IMR-90 (cell line): ENCODE data around the gene ARMC6. TPM values are rescaled to one million over a fixed set of nuclear protein-coding genes. Genes with fewer than 3 reads are reported as not detected.

Experiments
- ATAC-seq: fragments of 200-7000 bp; cut with Tn5 transposase; 2 replicates; pipeline ENCODE4 v1.9.1; 2020; ENCODE audit warnings: low read depth, mild to moderate bottlenecking, moderate library complexity
- BruUV-seq: library from RNA; stranded (reverse); fragments of 400-500 nt; replicated peaks from 2 replicates; lab custom pipeline; 2021; lab: Mats Ljungman, UMichigan
- CTCF ChIA-PET: fragments of 300-600 bp; formaldehyde crosslinking; extraction: SDS; loops from one replicate; lab custom pipeline; 2021; ENCODE audit warnings: antibody characterized with exemption; lab: Yijun Ruan, JAX
- POLR2A ChIA-PET: fragments of 300-600 bp; sonication (Branson Sonifier 250); formaldehyde crosslinking; loops from one replicate; lab custom pipeline; 2022; ENCODE audit warnings: antibody characterized with exemption; ENCODE audit not compliant: unreplicated experiment; lab: Charles Lee
- DNase-seq: peaks from one replicate; pipeline ENCODE4 v3.0.0; 2013
- H2AFZ ChIP-seq: replicated peaks from 2 replicates; pipeline ENCODE3; 2013; ENCODE audit warnings: low read length, mild to moderate bottlenecking; ENCODE audit not compliant: poor library complexity
- H2AK5ac ChIP-seq: 2 replicates; pipeline ENCODE4 v1.6.1; 2013; ENCODE audit warnings: low read depth, low read length, inconsistent platforms
- H2AK9ac ChIP-seq: replicated peaks from 2 replicates; pipeline ENCODE3; 2013; ENCODE audit warnings: mild to moderate bottlenecking, low read depth, low read length, moderate library complexity; ENCODE audit not compliant: poor library complexity
- H2BK120ac ChIP-seq: 2 replicates; pipeline ENCODE4 v1.6.1; 2013; ENCODE audit warnings: low read depth, low read length, inconsistent platforms
- H2BK15ac ChIP-seq: 3 replicates; pipeline ENCODE4 v1.6.1; 2013; ENCODE audit warnings: low read depth, low read length, inconsistent platforms
- H2BK20ac ChIP-seq: 2 replicates; pipeline ENCODE4 v1.6.1; 2013; ENCODE audit warnings: low read depth, mild to moderate bottlenecking, inconsistent platforms, low read length, moderate library complexity
- H2BK5ac ChIP-seq: 2 replicates; pipeline ENCODE4 v1.6.1; 2013; ENCODE audit warnings: mild to moderate bottlenecking, low read depth, low read length, inconsistent platforms; ENCODE audit not compliant: poor library complexity, severe bottlenecking
- H3K14ac ChIP-seq: replicated peaks from 2 replicates; pipeline ENCODE4 v1.6.1; 2013; ENCODE audit warnings: low read depth, low read length, inconsistent platforms
- H3K18ac ChIP-seq: 2 replicates; pipeline ENCODE4 v1.6.1; 2013; ENCODE audit warnings: low read depth, low read length, control low read depth
- H3K23ac ChIP-seq: 2 replicates; pipeline ENCODE4 v1.6.1; 2013; ENCODE audit warnings: low read depth, low read length, inconsistent platforms
- H3K27ac ChIP-seq: 2 replicates; pipeline ENCODE4 v1.5.1; 2013; ENCODE audit warnings: mild to moderate bottlenecking, control low read depth, low read length; ENCODE audit not compliant: insufficient read depth
- H3K27me3 ChIP-seq: 2 replicates; pipeline ENCODE4 v1.6.1; 2013; ENCODE audit warnings: low read length; ENCODE audit not compliant: control insufficient read depth, insufficient read depth
- H3K36me3 ChIP-seq: 2 replicates; pipeline ENCODE4 v1.6.1; 2013; ENCODE audit warnings: low read length, mixed read lengths; ENCODE audit not compliant: control insufficient read depth, insufficient read depth
- H3K4ac ChIP-seq: 2 replicates; pipeline ENCODE4 v1.6.1; 2013; ENCODE audit warnings: low read depth, low read length, inconsistent platforms
- H3K4me1 ChIP-seq: 2 replicates; pipeline ENCODE4 v1.6.1; 2013; ENCODE audit warnings: low read length, mixed read lengths; ENCODE audit not compliant: control insufficient read depth, insufficient read depth
- H3K4me2 ChIP-seq: 2 replicates; pipeline ENCODE4 v1.6.1; 2013; ENCODE audit warnings: low read depth, mild to moderate bottlenecking, control low read depth, low read length, moderate library complexity
- H3K4me3 ChIP-seq: 2 replicates; pipeline ENCODE4 v1.5.1; 2013; ENCODE audit warnings: low read depth, mild to moderate bottlenecking, control low read depth, low read length, moderate library complexity; ENCODE audit not compliant: insufficient read depth
- H3K56ac ChIP-seq: 2 replicates; pipeline ENCODE4 v1.6.1; 2013; ENCODE audit warnings: low read length, inconsistent platforms; ENCODE audit not compliant: insufficient read depth; ENCODE audit errors: extremely low read depth
- H3K79me1 ChIP-seq, 2 experiments: 2 replicates each; pipeline ENCODE4 v1.6.1; 2013; ENCODE audit warnings: low read length in 2 of 2, inconsistent platforms in 1 of 2, low read depth in 1 of 2
- H3K9ac ChIP-seq: 2 replicates; pipeline ENCODE4 v1.6.1; 2013; ENCODE audit warnings: low read depth, low read length, control low read depth
- H3K9me1 ChIP-seq: 2 replicates; pipeline ENCODE4 v1.6.1; 2013; ENCODE audit warnings: low read length, inconsistent platforms; ENCODE audit not compliant: insufficient read depth
- H3K9me3 ChIP-seq: 2 replicates; pipeline ENCODE4 v1.6.1; 2013; ENCODE audit warnings: low read length; ENCODE audit not compliant: control insufficient read depth, insufficient read depth
- H4K20me1 ChIP-seq: 2 replicates; pipeline ENCODE4 v1.6.1; 2013; ENCODE audit warnings: low read length, inconsistent platforms; ENCODE audit not compliant: insufficient read depth
- H4K5ac ChIP-seq: 2 replicates; pipeline ENCODE4 v1.6.1; 2013; ENCODE audit warnings: mild to moderate bottlenecking, low read depth, low read length, control low read depth
- H4K8ac ChIP-seq, 2 experiments: 2 replicates each; pipeline ENCODE4 v1.6.1; 2013; ENCODE audit warnings: low read depth in 2 of 2, low read length in 2 of 2, control low read depth in 1 of 2, inconsistent platforms in 1 of 2
- H4K91ac ChIP-seq: 2 replicates; pipeline ENCODE4 v1.6.1; 2013; ENCODE audit warnings: low read depth, low read length, inconsistent platforms; ENCODE audit not compliant: insufficient read depth
- BHLHE40 ChIP-seq: fragments of 150-350 bp; IDR thresholded peaks from 2 replicates; pipeline ENCODE4 v1.6.1; 2016; ENCODE audit warnings: mild to moderate bottlenecking, low read depth, low read length
- CHD1 ChIP-seq: IDR thresholded peaks from 2 replicates; pipeline ENCODE4 v1.6.1; 2012; ENCODE audit warnings: low read depth, low read length, improper control_type of control experiment
- ELK1 ChIP-seq: fragments of 150-350 bp; IDR thresholded peaks from 2 replicates; pipeline ENCODE4 v1.6.1; 2016; ENCODE audit warnings: low read depth, mild to moderate bottlenecking, low read length, moderate library complexity, borderline replicate concordance
- FOS ChIP-seq: fragments of 150-350 bp; IDR thresholded peaks from 2 replicates; pipeline ENCODE4 v1.6.1; 2016; ENCODE audit warnings: low read depth, low read length
- MAZ ChIP-seq: IDR thresholded peaks from 2 replicates; pipeline ENCODE4 v1.6.1; 2012; ENCODE audit warnings: low read depth, mild to moderate bottlenecking, low read length, improper control_type of control experiment, moderate library complexity, borderline replicate concordance
- POLR2A ChIP-seq: IDR thresholded peaks from 2 replicates; pipeline ENCODE4 v1.6.1; 2012; ENCODE audit warnings: mild to moderate bottlenecking, low read depth, low read length
- RCOR1 ChIP-seq: IDR thresholded peaks from 2 replicates; pipeline ENCODE4 v1.6.1; 2012; ENCODE audit warnings: mild to moderate bottlenecking, low read length, improper control_type of control experiment; ENCODE audit not compliant: insufficient replicate concordance
- RFX5 ChIP-seq: IDR thresholded peaks from 2 replicates; pipeline ENCODE4 v1.8.0; 2012; ENCODE audit warnings: low read depth, mild to moderate bottlenecking, low read length, moderate library complexity
- SMC3 ChIP-seq: fragments of 150-350 bp; IDR thresholded peaks from 2 replicates; pipeline ENCODE4 v1.6.1; 2016; ENCODE audit warnings: low read depth, mild to moderate bottlenecking, antibody characterized with exemption, low read length, moderate library complexity
- USF2 ChIP-seq: fragments of 150-350 bp; IDR thresholded peaks from 2 replicates; pipeline ENCODE4 v1.6.1; 2017; ENCODE audit warnings: mild to moderate bottlenecking, antibody characterized with exemption, low read length, low read depth
- WGBS, 2 experiments: methylation state at CpG; one replicate each; pipeline versions ENCODE4 v1.1.5 to v1.1.7; 2013; ENCODE audit warnings: missing lambda C conversion rate in 2 of 2; ENCODE audit not compliant: insufficient read length in 1 of 2; ENCODE audit errors: extremely low coverage in 2 of 2; 5-methylcytosine and 5-hydroxymethylcytosine counted together
- dilution Hi-C: fragments of 300-500 bp; cut with HindIII; formaldehyde crosslinking; loops from one replicate; pipeline ENCODE4 v1.14.3; 2018; ENCODE audit warnings: low sequenced_read_pairs; ENCODE audit not compliant: unreplicated experiment
- in situ Hi-C: fragments of 300-500 bp; cut with MboI; formaldehyde crosslinking; loops from 3 replicates; pipeline ENCODE4 v1.14.3; 2019; ENCODE audit warnings: low sequenced_read_pairs, inconsistent platforms, mixed read lengths
- intact Hi-C: fragments of 100-400 bp; cut with micrococcal nuclease; formaldehyde crosslinking; loops from 2 replicates; pipeline ENCODE4 v1.10.0; 2022
- polyA plus RNA-seq, 3 experiments: library from polyadenylated mRNA; depleted of rRNA; stranded (reverse); fragments of >200 nt; gene quantifications; 2 replicates each; pipeline ENCODE4 v1.2.3, GENCODE V29; 2012; ENCODE audit warnings: low replicate concordance in 1 of 3
- total RNA-seq: library from RNA; depleted of rRNA; stranded (reverse); fragments of >200 nt; gene quantifications from 2 replicates; pipeline ENCODE4 v1.2.3, GENCODE V29; 2012

Gene ARMC6
- total and polyA plus RNA-seq, 2 of the 4 experiments (the other 2 are of a cell fraction) = 41.5 to 52.7 TPM

GRCh38 chr19:18987456-18987855, 45.9 kb upstream of the ARMC6 start:
- H3K9me3 ChIP-seq = no peaks in the 10 kb centered on the region
- dilution Hi-C loops = no loop called here
- no peak overlapping the region for H2BK20ac ChIP-seq
- no peak overlapping the region for H2BK5ac ChIP-seq
- H3K36me3 ChIP-seq = peaks cover 7% of the 10 kb centered on the region; the same call in 1 of the 2 replicates
- H3K4me2 ChIP-seq = no peak overlapping the region
- in situ Hi-C loops = loop anchor here (5.0 kb wide), 1 partner anchor 50 kb away; no protein-coding TSS in a partner anchor
- POLR2A ChIA-PET = interaction anchor here (0.6 kb wide), 1 partner anchor 13 kb away, joined by 14 read pairs; no protein-coding TSS in a partner anchor
- BruUV-seq = no TSS peak
- intact Hi-C loops = loop anchor here (2.0 kb wide), 1 partner anchor 69 kb away; the partner anchor contains the start of genes COPE and DDX49
- peaks cover 13% of the 10 kb centered on the region for H3K27me3 ChIP-seq
- no CpG with 5 or more reads among the region's 4 CpGs for WGBS, 2 experiments
- no peak overlapping the region for H2AK9ac ChIP-seq
- H2BK15ac ChIP-seq = no peak overlapping the region
- H2BK120ac ChIP-seq = no peak overlapping the region
- H3K56ac ChIP-seq = no peak overlapping the region
- H3K4me1 ChIP-seq = no peaks in the 10 kb centered on the region
- H3K4me3 ChIP-seq = no peak overlapping the region
- H3K18ac ChIP-seq = no peak overlapping the region
- H4K91ac ChIP-seq = no peak overlapping the region
- no peak overlapping the region for H3K27ac ChIP-seq
- peaks cover 3% of the 10 kb centered on the region; the same call in 1 of the 2 replicates for H4K20me1 ChIP-seq
- CTCF ChIA-PET = interaction anchor here (0.5 to 1.5 kb wide), 3 partner anchors 43 to 94 kb away, joined by 3 to 7 read pairs (median 3); partner anchors contain the start of gene CERS1
- no peak for TF ChIP-seq MAZ
- TF ChIP-seq SMC3 = no peak
- TF ChIP-seq RFX5 = no peak
- TF ChIP-seq USF2 = no peak
- no peak for TF ChIP-seq FOS
- TF ChIP-seq CHD1 = no peak
- no peak for TF ChIP-seq BHLHE40
- TF ChIP-seq RCOR1 = no peak
- no peak for TF ChIP-seq ELK1
- no peak for TF ChIP-seq POLR2A
- H4K8ac ChIP-seq = no peak overlapping the region
- no peak overlapping the region for H3K23ac ChIP-seq
- DNase-seq = no peak
- H3K14ac ChIP-seq = no peak overlapping the region
- H3K4ac ChIP-seq = no peak overlapping the region
- no peak overlapping the region for H3K9ac ChIP-seq
- H3K79me1 ChIP-seq = no peaks in the 10 kb centered on the region
- no peak overlapping the region for H2AFZ ChIP-seq
- no peaks in the 10 kb centered on the region for H3K9me1 ChIP-seq
- H4K5ac ChIP-seq = no peak overlapping the region
- no peak for ATAC-seq
- H2AK5ac ChIP-seq = no peak overlapping the region
